Keratinocyte (primary cell): ENCODE results near the gene SAMD10. TPM values are rescaled to one million over a fixed set of nuclear protein-coding genes. Genes with fewer than 3 reads are reported as not detected.

ENCODE experiments used
- DNase-seq: peaks from one replicate; pipeline ENCODE4 v3.0.0-alpha.2; 2011; ENCODE audit warnings: low read depth, missing footprints, low spot score
- FAIRE-seq: peaks from 2 replicates; lab custom pipeline; 2011; peaks lifted over from hg19 to GRCh38; lab: Jason Lieb, UNC
- H2AFZ ChIP-seq: 2 replicates; pipeline ENCODE4 v1.6.0; 2012; ENCODE audit warnings: low read length, control low read depth, inconsistent platforms; ENCODE audit not compliant: control insufficient read depth
- H3K27ac ChIP-seq: 2 replicates; pipeline ENCODE4 v1.5.1; 2011; ENCODE audit warnings: low read length; ENCODE audit not compliant: control insufficient read depth, insufficient read depth
- H3K27me3 ChIP-seq: 3 replicates; pipeline ENCODE4 v1.6.0; 2011; ENCODE audit warnings: low read length; ENCODE audit not compliant: control insufficient read depth, insufficient read depth; ENCODE audit errors: extremely low read depth
- H3K36me3 ChIP-seq, 2 experiments: 2 replicates in 1 of 2; 3 replicates in 1 of 2; pipeline ENCODE4 v1.5.1; 2011; ENCODE audit warnings: low read length in 2 of 2, mild to moderate bottlenecking in 1 of 2; ENCODE audit not compliant: control insufficient read depth in 2 of 2, insufficient read depth in 2 of 2; ENCODE audit errors: extremely low read depth in 1 of 2
- H3K4me1 ChIP-seq: 3 replicates; pipeline ENCODE4 v1.5.1; 2011; ENCODE audit warnings: low read length; ENCODE audit not compliant: control insufficient read depth, insufficient read depth; ENCODE audit errors: extremely low read depth
- H3K4me2 ChIP-seq: 3 replicates; pipeline ENCODE4 v1.6.0; 2011; ENCODE audit warnings: low read depth, low read length; ENCODE audit not compliant: control insufficient read depth, insufficient read depth; ENCODE audit errors: extremely low read depth
- H3K4me3 ChIP-seq, 3 experiments: fragments of 200-600 bp in 1 of 3; sonication (generic) in 1 of 3; 2 replicates in 2 of 3; 3 replicates in 1 of 3; pipeline ENCODE4 v1.5.1; 2011 to 2016; ENCODE audit warnings: low read length in 3 of 3, mild to moderate bottlenecking in 3 of 3, control low read depth in 2 of 3, inconsistent platforms in 1 of 3, low read depth in 1 of 3, mixed read lengths in 1 of 3, mixed run types in 1 of 3, moderate library complexity in 1 of 3; ENCODE audit not compliant: control insufficient read depth in 2 of 3, insufficient read depth in 2 of 3; ENCODE audit errors: extremely low read depth in 1 of 3
- H3K79me2 ChIP-seq: 2 replicates; pipeline ENCODE4 v1.6.0; 2012; ENCODE audit warnings: low read length; ENCODE audit not compliant: control insufficient read depth, insufficient read depth
- H3K9ac ChIP-seq: 3 replicates; pipeline ENCODE4 v1.6.0; 2011; ENCODE audit warnings: low read length; ENCODE audit not compliant: control insufficient read depth, insufficient read depth; ENCODE audit errors: extremely low read depth
- H3K9me1 ChIP-seq: 3 replicates; pipeline ENCODE4 v1.6.0; 2011; ENCODE audit warnings: low read length; ENCODE audit not compliant: control insufficient read depth, insufficient read depth; ENCODE audit errors: extremely low read depth
- H3K9me3 ChIP-seq: 2 replicates; pipeline ENCODE4 v1.5.1; 2012; ENCODE audit warnings: low read depth, low read length; ENCODE audit not compliant: control insufficient read depth
- H4K20me1 ChIP-seq: 3 replicates; pipeline ENCODE4 v1.6.0; 2011; ENCODE audit warnings: low read length; ENCODE audit not compliant: control insufficient read depth, insufficient read depth; ENCODE audit errors: extremely low read depth
- EZH2 ChIP-seq: IDR thresholded peaks from one replicate; pipeline ENCODE4 v1.6.1; 2012; ENCODE audit warnings: inconsistent platforms, mild to moderate bottlenecking, low read length, moderate library complexity
- dilution Hi-C: fragments of 300-500 bp; cut with MboI; formaldehyde crosslinking; loops from one replicate; pipeline ENCODE4 v1.7.0; 2020; ENCODE audit warnings: low sequenced_read_pairs; ENCODE audit not compliant: extremely low pct_ligation_motif_present
- polyA plus RNA-seq, 5 experiments: library from polyadenylated mRNA; depleted of rRNA in 3 of 5; stranded (reverse) in 3 of 5; stranded (forward) in 1 of 5; unstranded in 1 of 5; fragments of >200 nt; gene quantifications; 1 replicate in 1 of 5; 2 replicates in 3 of 5; 3 replicates in 1 of 5; pipeline versions ENCODE4 v1.2.1 to v1.2.3, GENCODE V29; 2011 to 2012; ENCODE audit warnings: missing spikeins in 2 of 5, low read depth in 1 of 5, low replicate concordance in 1 of 5
- TF ChIP-seq, protein P1 (sequence below), 3 experiments: IDR thresholded peaks in 1 of 3; conservative IDR thresholded peaks in 1 of 3; optimal IDR thresholded peaks in 1 of 3; 2 replicates in 2 of 3; 3 replicates in 1 of 3; pipeline versions ENCODE3 to v1.5.1; 2011; ENCODE audit warnings: low read length in 3 of 3, mild to moderate bottlenecking in 3 of 3, moderate library complexity in 2 of 3, control low read depth in 1 of 3, inconsistent platforms in 1 of 3; ENCODE audit not compliant: insufficient read depth in 2 of 3; ENCODE audit errors: extremely low read depth in 1 of 3

The SAMD10 gene
- polyA plus RNA-seq, 1 donor (not counting 4 experiments of a cell fraction or from before 2014, with no cell fraction given): 0.45 TPM

DNA sequence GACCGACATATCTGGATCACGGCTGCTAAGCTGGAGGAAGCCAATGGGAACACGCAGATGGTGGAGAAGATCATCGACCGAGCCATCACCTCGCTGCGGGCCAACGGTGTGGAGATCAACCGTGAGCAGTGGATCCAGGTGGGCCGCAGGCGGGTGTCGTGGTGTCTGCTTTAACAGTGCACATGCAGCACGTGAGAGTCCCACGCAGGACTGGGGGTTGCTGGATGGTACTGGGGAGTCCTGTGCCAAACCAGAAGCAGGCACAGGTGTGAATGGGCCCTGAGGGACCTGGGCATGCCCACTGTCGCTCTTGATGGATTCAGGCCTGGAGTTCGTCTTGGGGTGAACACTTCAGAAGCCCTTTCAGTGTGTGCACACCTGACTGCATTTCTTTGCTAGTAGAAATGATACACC lies 31.9 kb upstream of the SAMD10 start:
- TF ChIP-seq, protein P1, sequence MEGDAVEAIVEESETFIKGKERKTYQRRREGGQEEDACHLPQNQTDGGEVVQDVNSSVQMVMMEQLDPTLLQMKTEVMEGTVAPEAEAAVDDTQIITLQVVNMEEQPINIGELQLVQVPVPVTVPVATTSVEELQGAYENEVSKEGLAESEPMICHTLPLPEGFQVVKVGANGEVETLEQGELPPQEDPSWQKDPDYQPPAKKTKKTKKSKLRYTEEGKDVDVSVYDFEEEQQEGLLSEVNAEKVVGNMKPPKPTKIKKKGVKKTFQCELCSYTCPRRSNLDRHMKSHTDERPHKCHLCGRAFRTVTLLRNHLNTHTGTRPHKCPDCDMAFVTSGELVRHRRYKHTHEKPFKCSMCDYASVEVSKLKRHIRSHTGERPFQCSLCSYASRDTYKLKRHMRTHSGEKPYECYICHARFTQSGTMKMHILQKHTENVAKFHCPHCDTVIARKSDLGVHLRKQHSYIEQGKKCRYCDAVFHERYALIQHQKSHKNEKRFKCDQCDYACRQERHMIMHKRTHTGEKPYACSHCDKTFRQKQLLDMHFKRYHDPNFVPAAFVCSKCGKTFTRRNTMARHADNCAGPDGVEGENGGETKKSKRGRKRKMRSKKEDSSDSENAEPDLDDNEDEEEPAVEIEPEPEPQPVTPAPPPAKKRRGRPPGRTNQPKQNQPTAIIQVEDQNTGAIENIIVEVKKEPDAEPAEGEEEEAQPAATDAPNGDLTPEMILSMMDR (optimal IDR thresholded peaks at IDR 0.05 in 1 of 3, IDR thresholded peaks at IDR 0.05 in 1 of 3, conservative IDR thresholded peaks at IDR 0.05 in 1 of 3; ENCODE audit: extremely low read depth in 1 of 3, insufficient read depth in 2 of 3, low read length in 3 of 3): no peak
- TF ChIP-seq EZH2: no peak
- peaks cover 22 to 42% of the 10 kb centered on the region in 2 experiments for H3K36me3 ChIP-seq
- dilution Hi-C loops: no loop called here

DNA sequence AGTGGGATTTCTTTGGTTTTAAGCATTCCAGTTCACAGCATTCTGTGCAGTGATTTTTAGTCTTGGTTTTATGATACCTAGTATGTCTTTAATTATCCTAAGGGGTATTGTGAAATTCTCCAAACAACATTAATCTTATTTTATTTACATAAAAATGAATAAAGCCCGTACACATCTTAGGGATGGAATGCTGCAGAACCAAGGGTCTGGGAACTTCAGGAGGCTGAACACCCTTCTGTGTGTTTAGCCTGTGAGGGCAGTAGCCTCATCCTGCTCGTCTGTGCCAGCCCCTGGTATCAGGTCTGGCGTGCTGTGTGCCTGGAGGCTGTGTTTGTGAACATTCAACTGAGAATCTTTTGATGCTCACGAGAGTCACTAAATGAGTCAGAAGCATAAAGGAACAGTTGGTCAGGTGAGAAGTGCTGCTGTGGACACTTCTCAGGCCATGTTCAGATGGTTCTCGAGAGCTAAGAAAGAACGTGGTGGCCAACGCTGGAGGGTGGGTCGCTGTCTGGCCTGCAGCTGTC lies 31.3 kb upstream of the SAMD10 start:
- Histone ChIP-seq H3K4me3 (no peak overlapping the region), H3K9ac (no peak overlapping the region), H3K36me3 (peaks cover 24 to 42% of the 10 kb centered on the region in 2 experiments), H3K27me3 (no peaks in the 10 kb centered on the region), H3K27ac (no peak overlapping the region), H3K79me2 (peaks cover 3% of the 10 kb centered on the region), H4K20me1 (no peaks in the 10 kb centered on the region), H3K4me2 (no peak overlapping the region), H3K9me1 (no peaks in the 10 kb centered on the region), H2AFZ (no peak overlapping the region), H3K9me3 (no peaks in the 10 kb centered on the region), H3K4me1 (peaks cover 9% of the 10 kb centered on the region)
- DNase-seq: no peak
- no peak for FAIRE-seq
- dilution Hi-C loops: no loop called here
- TF ChIP-seq, protein P1 (optimal IDR thresholded peaks at IDR 0.05 in 1 of 3, IDR thresholded peaks at IDR 0.05 in 1 of 3, conservative IDR thresholded peaks at IDR 0.05 in 1 of 3; ENCODE audit: extremely low read depth in 1 of 3, insufficient read depth in 2 of 3, low read length in 3 of 3): no peak
- TF ChIP-seq EZH2: no peak

More for the DNA sequence above, 31.9 kb upstream of the SAMD10 start:
- DNase-seq: no peak
- no peak overlapping the region for H3K9ac ChIP-seq
- H3K4me1 ChIP-seq: peaks cover 9% of the 10 kb centered on the region
- no peaks in the 10 kb centered on the region for H3K9me3 ChIP-seq
- no peak overlapping the region for H3K4me2 ChIP-seq
- no peak overlapping the region for H3K27ac ChIP-seq
- no peaks in the 10 kb centered on the region for H3K9me1 ChIP-seq
- H3K4me3 ChIP-seq: no peak overlapping the region
- H3K27me3 ChIP-seq: no peaks in the 10 kb centered on the region
- no peak for FAIRE-seq
- no peaks in the 10 kb centered on the region for H4K20me1 ChIP-seq
- H3K79me2 ChIP-seq: peaks cover 3% of the 10 kb centered on the region
- no peak overlapping the region for H2AFZ ChIP-seq
